Measurements from ENCODE around the gene ARF1.

GRCh38 chr1:228139406-228139930 is 57.0 kb downstream of the ARF1 start:
- TF ChIP-seq ARID4B (CRISPR knock-in tag; IDR thresholded peaks at IDR 0.05; ENCODE audit: borderline replicate concordance) (no peak), CTCF (IDR thresholded peaks at IDR 0.05) (no peak), NR1H2 (CRISPR knock-in tag; IDR thresholded peaks at IDR 0.05) (no peak), ATF6 (CRISPR knock-in tag; IDR thresholded peaks at IDR 0.05) (no peak), ZNF121 (CRISPR knock-in tag; IDR thresholded peaks at IDR 0.05) (0 out of 2 replicates have a peak, but pooled peaks have one; percentile 25), HMGXB4 (CRISPR knock-in tag; IDR thresholded peaks at IDR 0.05) (no peak), ZNF138 (CRISPR knock-in tag; conservative IDR thresholded peaks at IDR 0.05) (no peak), MLX (CRISPR knock-in tag; IDR thresholded peaks at IDR 0.05) (no peak), ZBTB21 (CRISPR knock-in tag; IDR thresholded peaks at IDR 0.05; ENCODE audit: borderline replicate concordance) (no peak), ZNF219 (CRISPR knock-in tag; IDR thresholded peaks at IDR 0.05; ENCODE audit: borderline replicate concordance) (no peak)

Data from WTC11 (cell line).